Neural crest cell (in vitro differentiated cells): Measurements from ENCODE around the gene BAZ2B. TPM values are rescaled to one million over a fixed set of nuclear protein-coding genes. Genes with fewer than 3 reads are reported as not detected.

Source experiments
- DNase-seq: peaks from one replicate; pipeline ENCODE4 v3.0.0; 2021; ENCODE audit warnings: low read depth, mixed read lengths, low spot score
- H3K27ac Mint-ChIP-seq: one replicate; pipeline ENCODE4 v1.8.0; 2021; ENCODE audit warnings: mild to moderate bottlenecking, mixed read lengths; ENCODE audit not compliant: unreplicated experiment
- H3K27me3 Mint-ChIP-seq: 2 replicates; pipeline ENCODE4 v1.8.0; 2021; ENCODE audit warnings: low read depth, mild to moderate bottlenecking, mixed read lengths
- H3K36me3 Mint-ChIP-seq: 2 replicates; pipeline ENCODE4 v1.8.0; 2021; ENCODE audit warnings: low read depth, mild to moderate bottlenecking, mixed read lengths
- H3K4me1 Mint-ChIP-seq: 2 replicates; pipeline ENCODE4 v1.8.0; 2021; ENCODE audit warnings: mixed read lengths
- H3K4me3 Mint-ChIP-seq: one replicate; pipeline ENCODE4 v1.8.0; 2021; ENCODE audit warnings: mild to moderate bottlenecking, mixed read lengths
- H3K9me3 Mint-ChIP-seq: 2 replicates; pipeline ENCODE4 v1.8.0; 2021; ENCODE audit warnings: mixed read lengths
- total RNA-seq: library from RNA; stranded (reverse); gene quantifications from 2 replicates; pipeline ENCODE4 v1.2.1, GENCODE V29; 2021
- TF ChIP-seq, protein P1 (sequence below): fragments of 200-600 bp; sonication (generic); conservative IDR thresholded peaks from 2 replicates; pipeline ENCODE4 v1.5.0; 2021; ENCODE audit warnings: antibody characterized with exemption, mild to moderate bottlenecking

Gene BAZ2B
- total RNA-seq, 1 donor from 2014 or later: 65.9 TPM

DNA sequence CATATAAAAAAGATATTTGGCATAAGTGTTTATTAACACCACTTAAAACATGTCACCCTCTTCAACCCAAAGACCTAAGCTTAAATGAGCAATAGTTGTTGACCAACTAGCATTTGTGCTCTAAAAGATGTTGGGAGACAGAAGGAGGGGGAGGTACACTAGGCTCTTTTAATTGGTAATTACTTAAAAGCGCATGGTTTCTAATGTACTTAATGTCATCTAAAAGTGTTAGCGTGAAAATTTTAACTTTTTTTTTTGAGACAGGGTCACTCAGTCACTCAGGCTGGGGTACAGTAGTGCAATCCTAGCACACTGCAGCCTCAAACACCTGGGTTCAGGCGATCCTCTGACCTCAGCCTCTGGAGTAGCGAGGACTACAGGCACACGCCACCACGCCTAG is 335.3 kb downstream of the BAZ2B start:
- no peak overlapping the region for H3K4me3 Mint-ChIP-seq
- TF ChIP-seq, protein P1, sequence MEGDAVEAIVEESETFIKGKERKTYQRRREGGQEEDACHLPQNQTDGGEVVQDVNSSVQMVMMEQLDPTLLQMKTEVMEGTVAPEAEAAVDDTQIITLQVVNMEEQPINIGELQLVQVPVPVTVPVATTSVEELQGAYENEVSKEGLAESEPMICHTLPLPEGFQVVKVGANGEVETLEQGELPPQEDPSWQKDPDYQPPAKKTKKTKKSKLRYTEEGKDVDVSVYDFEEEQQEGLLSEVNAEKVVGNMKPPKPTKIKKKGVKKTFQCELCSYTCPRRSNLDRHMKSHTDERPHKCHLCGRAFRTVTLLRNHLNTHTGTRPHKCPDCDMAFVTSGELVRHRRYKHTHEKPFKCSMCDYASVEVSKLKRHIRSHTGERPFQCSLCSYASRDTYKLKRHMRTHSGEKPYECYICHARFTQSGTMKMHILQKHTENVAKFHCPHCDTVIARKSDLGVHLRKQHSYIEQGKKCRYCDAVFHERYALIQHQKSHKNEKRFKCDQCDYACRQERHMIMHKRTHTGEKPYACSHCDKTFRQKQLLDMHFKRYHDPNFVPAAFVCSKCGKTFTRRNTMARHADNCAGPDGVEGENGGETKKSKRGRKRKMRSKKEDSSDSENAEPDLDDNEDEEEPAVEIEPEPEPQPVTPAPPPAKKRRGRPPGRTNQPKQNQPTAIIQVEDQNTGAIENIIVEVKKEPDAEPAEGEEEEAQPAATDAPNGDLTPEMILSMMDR: no peak

DNA sequence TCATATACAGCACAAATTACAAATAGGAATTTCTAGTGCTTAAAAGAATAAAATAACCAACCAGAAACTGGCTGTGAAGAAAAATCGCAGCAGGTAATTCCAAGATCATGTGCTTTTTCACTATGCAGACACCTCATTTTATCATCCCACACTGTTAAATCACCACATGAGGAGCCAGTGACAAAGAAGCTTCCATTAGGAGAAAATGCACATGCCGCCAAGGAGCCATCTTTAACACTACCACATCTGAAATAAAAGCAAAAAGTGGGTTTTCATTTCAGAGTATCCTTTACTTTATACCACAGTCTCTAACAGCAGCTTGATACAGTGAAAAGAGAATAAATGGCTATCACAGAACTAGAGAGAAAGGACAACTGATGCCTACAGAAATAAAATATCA is 336.6 kb downstream of the BAZ2B start:
- no peaks in the 10 kb centered on the region for H3K27me3 Mint-ChIP-seq
- H3K9me3 Mint-ChIP-seq: no peaks in the 10 kb centered on the region
- DNase-seq: no peak
- H3K4me3 Mint-ChIP-seq: no peak overlapping the region
- no peaks in the 10 kb centered on the region for H3K4me1 Mint-ChIP-seq
- H3K27ac Mint-ChIP-seq: no peak overlapping the region
- TF ChIP-seq, protein P1: no peak
- H3K36me3 Mint-ChIP-seq: peaks cover 4% of the 10 kb centered on the region

More for the DNA sequence above, 335.3 kb downstream of the BAZ2B start:
- DNase-seq: no peak
- Mint-ChIP-seq H3K27me3 (no peaks in the 10 kb centered on the region), H3K27ac (no peak overlapping the region), H3K36me3 (peaks cover 4% of the 10 kb centered on the region), H3K9me3 (no peaks in the 10 kb centered on the region), H3K4me1 (peaks cover 5% of the 10 kb centered on the region)

DNA sequence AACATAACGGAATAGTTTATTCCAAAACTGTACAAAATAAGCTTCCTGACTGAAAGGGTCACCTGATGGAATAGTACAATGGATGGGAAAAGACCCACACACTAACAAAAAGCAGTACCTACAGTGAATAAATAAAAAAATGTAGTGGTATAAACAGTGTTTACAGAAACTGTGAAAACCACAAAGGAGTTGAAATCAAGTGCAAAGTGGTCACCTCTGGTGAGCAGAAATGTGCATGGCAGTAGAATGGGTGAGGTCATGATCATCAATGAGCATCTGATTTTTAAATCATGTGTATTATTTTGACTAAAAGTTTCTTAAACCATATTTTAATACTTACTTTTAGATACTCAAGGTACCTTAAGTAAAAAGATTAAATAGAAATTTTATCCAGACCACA is 341.2 kb downstream of the BAZ2B start:
- Mint-ChIP-seq H3K4me3 (no peak overlapping the region), H3K36me3 (peaks cover 8% of the 10 kb centered on the region), H3K27ac (no peak overlapping the region), H3K27me3 (no peaks in the 10 kb centered on the region), H3K9me3 (no peaks in the 10 kb centered on the region), H3K4me1 (peaks cover 6% of the 10 kb centered on the region)
- no peak for DNase-seq
- TF ChIP-seq, protein P1: no peak

DNA sequence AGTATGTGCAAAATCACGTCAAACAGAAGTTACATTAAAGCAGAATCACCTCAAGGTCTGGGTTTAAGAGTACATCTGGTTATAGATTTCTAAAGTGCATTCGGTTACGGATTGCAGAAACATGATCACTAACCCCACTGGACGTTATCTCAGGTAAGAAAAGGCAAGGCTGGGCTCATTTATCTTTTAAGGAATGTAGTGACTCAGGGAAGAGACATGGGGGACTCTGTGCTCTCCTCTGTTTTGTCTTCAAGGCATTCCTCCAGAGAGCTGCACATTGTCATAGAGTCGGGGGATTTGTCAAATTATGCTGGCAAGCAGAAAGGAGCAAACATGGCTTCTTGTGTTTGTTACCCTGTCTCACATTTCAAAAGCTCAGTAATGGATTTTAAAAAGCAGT is 344.2 kb downstream of the BAZ2B start:
- H3K27me3 Mint-ChIP-seq: no peaks in the 10 kb centered on the region
- H3K4me1 Mint-ChIP-seq: peaks cover 6% of the 10 kb centered on the region
- no peaks in the 10 kb centered on the region for H3K9me3 Mint-ChIP-seq
- H3K4me3 Mint-ChIP-seq: no peak overlapping the region
- TF ChIP-seq, protein P1: no peak
- H3K36me3 Mint-ChIP-seq: peaks cover 9% of the 10 kb centered on the region
- no peak overlapping the region for H3K27ac Mint-ChIP-seq
- no peak for DNase-seq

DNA sequence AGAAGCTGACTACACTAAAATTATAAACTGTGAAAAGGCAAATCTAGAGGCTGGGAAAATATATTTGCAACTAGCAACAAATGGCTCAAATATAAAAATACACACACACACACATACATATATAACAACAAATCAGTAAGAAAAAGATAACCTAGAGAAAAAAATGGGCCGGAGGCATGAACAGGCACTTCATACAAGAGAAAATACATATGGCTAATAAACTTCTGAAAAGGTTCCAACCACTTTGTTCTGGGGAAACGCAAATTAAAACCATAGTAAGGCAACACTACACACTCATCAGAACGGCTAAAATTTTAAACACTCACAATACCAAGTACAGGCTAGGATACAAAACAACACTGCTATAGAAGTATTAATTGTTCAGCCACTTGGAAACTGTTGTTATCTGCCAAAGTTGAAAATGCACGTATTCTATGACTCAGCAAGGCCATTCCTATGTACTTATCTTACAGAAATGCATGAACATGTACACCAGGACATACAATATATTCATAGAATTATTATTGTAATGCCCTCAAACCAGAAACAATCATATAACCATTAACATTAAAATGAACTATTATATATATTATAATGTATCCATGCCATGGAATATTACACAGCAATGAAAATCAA is 345.5 kb downstream of the BAZ2B start:
- Mint-ChIP-seq H3K27me3 (no peaks in the 10 kb centered on the region), H3K27ac (no peak overlapping the region), H3K36me3 (peaks cover 9% of the 10 kb centered on the region), H3K4me3 (no peak overlapping the region), H3K9me3 (no peaks in the 10 kb centered on the region), H3K4me1 (peaks cover 6% of the 10 kb centered on the region)
- TF ChIP-seq, protein P1: no peak
- DNase-seq: no peak

Other genes starting within 250 kb of the BAZ2B start
- 89.9 and 99.1 TPM in 2 replicates for gene MARCHF7, start 96.0 kb upstream of the BAZ2B start, total RNA-seq
- gene CD302, start 181.7 kb upstream of the BAZ2B start, total RNA-seq: 1.0 TPM in 2 replicates